A673 (cell line): Measurements from ENCODE around the gene PIANP.

Experiments
- EZH2 ChIP-seq: fragments of 200-600 bp; sonication (generic); IDR thresholded peaks from 2 replicates; pipeline ENCODE4 v1.6.1; 2017; ENCODE audit warnings: borderline replicate concordance, low read depth, mild to moderate bottlenecking, mixed read lengths, antibody characterized with exemption, low read length; ENCODE audit not compliant: poor library complexity, severe bottlenecking
- TF ChIP-seq, protein P1 (sequence below): fragments of 300-800, 200-600 bp; sonication (generic); conservative IDR thresholded peaks from 2 replicates; pipeline ENCODE4 v1.5.1; 2017; ENCODE audit warnings: low read depth, mild to moderate bottlenecking, antibody characterized with exemption, low read length, moderate library complexity, mixed read lengths

DNA sequence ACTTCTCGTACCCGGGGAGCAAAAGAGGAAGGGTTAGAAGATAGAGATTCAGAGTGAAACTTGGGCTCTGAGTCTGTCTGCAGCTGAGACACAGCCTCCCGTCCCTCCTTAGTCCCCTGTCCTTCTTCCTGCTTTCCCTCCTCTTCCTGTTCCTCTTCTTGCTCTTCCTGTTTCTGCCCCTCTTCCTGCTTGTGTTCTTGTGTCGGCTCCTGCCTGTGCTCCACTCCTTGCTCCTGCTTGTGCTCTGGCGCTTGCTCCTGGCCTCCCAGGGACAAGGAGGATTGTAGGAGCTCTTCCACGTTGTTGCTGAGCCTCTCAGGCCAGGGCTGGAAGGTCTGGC is 56.4 kb downstream of the PIANP start:
- TF ChIP-seq, protein P1, sequence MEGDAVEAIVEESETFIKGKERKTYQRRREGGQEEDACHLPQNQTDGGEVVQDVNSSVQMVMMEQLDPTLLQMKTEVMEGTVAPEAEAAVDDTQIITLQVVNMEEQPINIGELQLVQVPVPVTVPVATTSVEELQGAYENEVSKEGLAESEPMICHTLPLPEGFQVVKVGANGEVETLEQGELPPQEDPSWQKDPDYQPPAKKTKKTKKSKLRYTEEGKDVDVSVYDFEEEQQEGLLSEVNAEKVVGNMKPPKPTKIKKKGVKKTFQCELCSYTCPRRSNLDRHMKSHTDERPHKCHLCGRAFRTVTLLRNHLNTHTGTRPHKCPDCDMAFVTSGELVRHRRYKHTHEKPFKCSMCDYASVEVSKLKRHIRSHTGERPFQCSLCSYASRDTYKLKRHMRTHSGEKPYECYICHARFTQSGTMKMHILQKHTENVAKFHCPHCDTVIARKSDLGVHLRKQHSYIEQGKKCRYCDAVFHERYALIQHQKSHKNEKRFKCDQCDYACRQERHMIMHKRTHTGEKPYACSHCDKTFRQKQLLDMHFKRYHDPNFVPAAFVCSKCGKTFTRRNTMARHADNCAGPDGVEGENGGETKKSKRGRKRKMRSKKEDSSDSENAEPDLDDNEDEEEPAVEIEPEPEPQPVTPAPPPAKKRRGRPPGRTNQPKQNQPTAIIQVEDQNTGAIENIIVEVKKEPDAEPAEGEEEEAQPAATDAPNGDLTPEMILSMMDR: no peak
- no peak for TF ChIP-seq EZH2
